ENCODE measurements around the gene RAB11FIP3.

DNA sequence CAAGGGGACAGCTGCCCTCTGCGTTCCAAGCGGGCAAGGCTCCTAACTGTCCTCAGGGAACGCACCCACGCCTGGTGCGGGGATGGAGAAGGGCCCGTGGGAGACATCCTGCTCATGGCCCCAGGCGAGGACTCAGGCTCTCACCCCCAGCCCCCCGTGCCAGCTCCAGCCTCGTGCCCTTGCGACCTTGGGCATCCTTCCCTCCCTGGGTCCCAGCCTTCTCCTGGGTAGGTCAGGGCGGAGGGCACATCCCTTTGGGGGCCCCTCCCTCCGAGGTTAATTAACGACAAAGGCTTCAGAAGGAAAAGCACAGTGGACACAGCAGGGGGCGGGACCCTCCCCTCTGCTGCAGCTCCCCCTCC lies 46.6 kb upstream of the RAB11FIP3 start:
- TF ChIP-seq YY1 (IDR thresholded peaks at IDR 0.05; ENCODE audit: low read depth) = no peak
- TF ChIP-seq CTCF (IDR thresholded peaks at IDR 0.05) = no peak
- TF ChIP-seq, protein P1, sequence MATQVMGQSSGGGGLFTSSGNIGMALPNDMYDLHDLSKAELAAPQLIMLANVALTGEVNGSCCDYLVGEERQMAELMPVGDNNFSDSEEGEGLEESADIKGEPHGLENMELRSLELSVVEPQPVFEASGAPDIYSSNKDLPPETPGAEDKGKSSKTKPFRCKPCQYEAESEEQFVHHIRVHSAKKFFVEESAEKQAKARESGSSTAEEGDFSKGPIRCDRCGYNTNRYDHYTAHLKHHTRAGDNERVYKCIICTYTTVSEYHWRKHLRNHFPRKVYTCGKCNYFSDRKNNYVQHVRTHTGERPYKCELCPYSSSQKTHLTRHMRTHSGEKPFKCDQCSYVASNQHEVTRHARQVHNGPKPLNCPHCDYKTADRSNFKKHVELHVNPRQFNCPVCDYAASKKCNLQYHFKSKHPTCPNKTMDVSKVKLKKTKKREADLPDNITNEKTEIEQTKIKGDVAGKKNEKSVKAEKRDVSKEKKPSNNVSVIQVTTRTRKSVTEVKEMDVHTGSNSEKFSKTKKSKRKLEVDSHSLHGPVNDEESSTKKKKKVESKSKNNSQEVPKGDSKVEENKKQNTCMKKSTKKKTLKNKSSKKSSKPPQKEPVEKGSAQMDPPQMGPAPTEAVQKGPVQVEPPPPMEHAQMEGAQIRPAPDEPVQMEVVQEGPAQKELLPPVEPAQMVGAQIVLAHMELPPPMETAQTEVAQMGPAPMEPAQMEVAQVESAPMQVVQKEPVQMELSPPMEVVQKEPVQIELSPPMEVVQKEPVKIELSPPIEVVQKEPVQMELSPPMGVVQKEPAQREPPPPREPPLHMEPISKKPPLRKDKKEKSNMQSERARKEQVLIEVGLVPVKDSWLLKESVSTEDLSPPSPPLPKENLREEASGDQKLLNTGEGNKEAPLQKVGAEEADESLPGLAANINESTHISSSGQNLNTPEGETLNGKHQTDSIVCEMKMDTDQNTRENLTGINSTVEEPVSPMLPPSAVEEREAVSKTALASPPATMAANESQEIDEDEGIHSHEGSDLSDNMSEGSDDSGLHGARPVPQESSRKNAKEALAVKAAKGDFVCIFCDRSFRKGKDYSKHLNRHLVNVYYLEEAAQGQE (IDR thresholded peaks at IDR 0.05; ENCODE audit: low read depth, low read length) = no peak
- no peak for TF ChIP-seq TCF12 (IDR thresholded peaks at IDR 0.05)
- TF ChIP-seq GABPA (IDR thresholded peaks at IDR 0.05; ENCODE audit: low read depth) = no peak
- TF ChIP-seq USF2 (IDR thresholded peaks at IDR 0.05; ENCODE audit: borderline replicate concordance, low read depth, low read length) = no peak
- no peak for TF ChIP-seq SMC3 (IDR thresholded peaks at IDR 0.05; ENCODE audit: low read depth, low read length)
